ACC112 (cell line): Measurements from ENCODE around the gene USP13.
"Not testable (repeated sequence)": the region's sequence is repeated elsewhere in the genome, so short reads cannot be mapped to it uniquely, and the experiment has no call there.

Experiments
- H2AFZ ChIP-seq: fragments of 200-600 bp; sonication (generic); one replicate; pipeline ENCODE4 v1.6.0; 2017; ENCODE audit warnings: antibody characterized with exemption, low read length; ENCODE audit not compliant: unreplicated experiment
- H3K27ac ChIP-seq: fragments of 200-600 bp; sonication (generic); 2 replicates; pipeline ENCODE4 v1.5.1; 2014; ENCODE audit warnings: low read depth, mild to moderate bottlenecking, antibody characterized with exemption, low read length, moderate library complexity
- H3K27me3 ChIP-seq: fragments of 200-600 bp; sonication (generic); 2 replicates; pipeline ENCODE4 v1.6.1; 2014; ENCODE audit warnings: mild to moderate bottlenecking, antibody characterized with exemption, low read length, moderate library complexity, mixed read lengths; ENCODE audit not compliant: insufficient read depth
- H3K36me3 ChIP-seq: fragments of 200-600 bp; sonication (generic); 2 replicates; pipeline ENCODE4 v1.6.1; 2016; ENCODE audit warnings: mild to moderate bottlenecking, antibody characterized with exemption, low read length, moderate library complexity, mixed read lengths; ENCODE audit not compliant: insufficient read depth
- H3K4me1 ChIP-seq: fragments of 200-600 bp; sonication (generic); one replicate; pipeline ENCODE4 v1.6.1; 2016; ENCODE audit warnings: low read length, mixed read lengths; ENCODE audit not compliant: insufficient read depth, unreplicated experiment, control insufficient read depth
- H3K4me3 ChIP-seq: fragments of 200-600 bp; sonication (generic); 2 replicates; pipeline ENCODE4 v1.5.1; 2014; ENCODE audit warnings: mild to moderate bottlenecking, low read depth, low read length
- H3K79me2 ChIP-seq: fragments of 200-600 bp; sonication (generic); one replicate; pipeline ENCODE4 v1.6.0; 2016; ENCODE audit warnings: low read length; ENCODE audit not compliant: control insufficient read depth, unreplicated experiment, insufficient read depth

Gene USP13

GRCh38 chr3:179750720-179751328 is 98.0 kb downstream of the USP13 start:
- Histone ChIP-seq H3K4me3 (no peak overlapping the region), H3K79me2 (no peaks in the 10 kb centered on the region), H3K4me1 (no peaks in the 10 kb centered on the region), H3K27me3 (no peaks in the 10 kb centered on the region), H3K27ac (no peak overlapping the region), H2AFZ (no peak overlapping the region), H3K36me3 (no peaks in the 10 kb centered on the region; the same call in none of the 2 replicates)

GRCh38 chr3:179760944-179761343 is 108.1 kb downstream of the USP13 start:
- Histone ChIP-seq H3K79me2 (no peaks in the 10 kb centered on the region), H3K36me3 (peaks cover 17% of the 10 kb centered on the region; the same call in 1 of the 2 replicates), H3K4me1 (peaks cover 3% of the 10 kb centered on the region), H2AFZ (no peak overlapping the region), H3K27ac (peak overlapping the region; percentile 20; the same call in 1 of the 2 replicates), H3K27me3 (no peaks in the 10 kb centered on the region), H3K4me3 (no peak overlapping the region)

- H3K27ac ChIP-seq = no peak overlapping the region
- H2AFZ ChIP-seq = no peak overlapping the region
- H3K36me3 ChIP-seq = peaks cover 12% of the 10 kb centered on the region; the same call in 1 of the 2 replicates
- H3K79me2 ChIP-seq = no peaks in the 10 kb centered on the region
- H3K27me3 ChIP-seq = no peaks in the 10 kb centered on the region
- no peak overlapping the region for H3K4me3 ChIP-seq
- H3K4me1 ChIP-seq = peaks cover 3% of the 10 kb centered on the region
Observed at GRCh38 chr3:179765396-179765795, 112.6 kb downstream of the USP13 start.

- no peak overlapping the region for H3K4me3 ChIP-seq
- no peaks in the 10 kb centered on the region for H3K27me3 ChIP-seq
- H3K27ac ChIP-seq = no peak overlapping the region
- H3K36me3 ChIP-seq = peaks cover 12% of the 10 kb centered on the region; the same call in 1 of the 2 replicates
- no peaks in the 10 kb centered on the region for H3K4me1 ChIP-seq
- no peak overlapping the region for H2AFZ ChIP-seq
- H3K79me2 ChIP-seq = no peaks in the 10 kb centered on the region
Observed at GRCh38 chr3:179766416-179767133, 113.7 kb downstream of the USP13 start.

- Histone ChIP-seq H3K4me1 (no peaks in the 10 kb centered on the region), H3K27me3 (no peaks in the 10 kb centered on the region), H3K27ac (no peak overlapping the region), H2AFZ (no peak overlapping the region), H3K4me3 (no peak overlapping the region), H3K79me2 (no peaks in the 10 kb centered on the region), H3K36me3 (peaks cover 13% of the 10 kb centered on the region; the same call in 1 of the 2 replicates)
Observed at GRCh38 chr3:179768080-179768479, 115.2 kb downstream of the USP13 start.

GRCh38 chr3:179769411-179770247 is 116.8 kb downstream of the USP13 start:
- no peaks in the 10 kb centered on the region for H3K27me3 ChIP-seq
- no peak overlapping the region for H3K4me3 ChIP-seq
- H3K27ac ChIP-seq = no peak overlapping the region
- H3K4me1 ChIP-seq = no peaks in the 10 kb centered on the region
- H2AFZ ChIP-seq = no peak overlapping the region
- peaks cover 23% of the 10 kb centered on the region; the same call in 1 of the 2 replicates for H3K36me3 ChIP-seq
- H3K79me2 ChIP-seq = no peaks in the 10 kb centered on the region

GRCh38 chr3:179771797-179772196 is 119.0 kb downstream of the USP13 start:
- H3K79me2 ChIP-seq = no peaks in the 10 kb centered on the region
- no peaks in the 10 kb centered on the region for H3K27me3 ChIP-seq
- peaks cover 23% of the 10 kb centered on the region; the same call in 1 of the 2 replicates for H3K36me3 ChIP-seq
- H3K4me3 ChIP-seq = no peak overlapping the region
- H3K4me1 ChIP-seq = no peaks in the 10 kb centered on the region
- no peak overlapping the region for H3K27ac ChIP-seq
- no peak overlapping the region for H2AFZ ChIP-seq

- H3K36me3 ChIP-seq = peaks cover 23% of the 10 kb centered on the region; the same call in 1 of the 2 replicates
- H2AFZ ChIP-seq = no peak overlapping the region
- H3K27ac ChIP-seq = no peak overlapping the region
- H3K79me2 ChIP-seq = no peaks in the 10 kb centered on the region
- H3K4me3 ChIP-seq = no peak overlapping the region
- no peaks in the 10 kb centered on the region for H3K4me1 ChIP-seq
- no peaks in the 10 kb centered on the region for H3K27me3 ChIP-seq
Observed at GRCh38 chr3:179772297-179772696, 119.5 kb downstream of the USP13 start.

- no peak overlapping the region for H2AFZ ChIP-seq
- no peak overlapping the region for H3K4me3 ChIP-seq
- no peaks in the 10 kb centered on the region for H3K4me1 ChIP-seq
- peaks cover 21% of the 10 kb centered on the region; the same call in 1 of the 2 replicates for H3K36me3 ChIP-seq
- H3K27me3 ChIP-seq = no peaks in the 10 kb centered on the region
- no peaks in the 10 kb centered on the region for H3K79me2 ChIP-seq
- H3K27ac ChIP-seq = no peak overlapping the region
Observed at GRCh38 chr3:179775416-179776122, 122.7 kb downstream of the USP13 start.

GRCh38 chr3:179782841-179783240 is 130.0 kb downstream of the USP13 start:
- H2AFZ ChIP-seq, H3K4me3 ChIP-seq, H3K27ac ChIP-seq, H3K27me3 ChIP-seq, H3K79me2 ChIP-seq, H3K4me1 ChIP-seq: not testable (repeated sequence)
- peaks cover 19% of the 10 kb centered on the region; the same call in 1 of the 2 replicates for H3K36me3 ChIP-seq
